ENCODE data around the gene GSN. TPM values are rescaled to one million over a fixed set of nuclear protein-coding genes. Genes with fewer than 3 reads are reported as not detected.

Gene GSN
- total RNA-seq, 2 experiments from 2014 or later, result 3.2 to 8.0 TPM

GRCh38 chr9:121280715-121281613 lies 13.0 kb downstream of the GSN start:
- H3K27me3 Mint-ChIP-seq, result no peaks in the 10 kb centered on the region
- peaks cover 5% of the 10 kb centered on the region for H3K4me1 Mint-ChIP-seq
- no peak for ATAC-seq
- H3K27ac Mint-ChIP-seq, result no peak overlapping the region
- CTCF ChIA-PET, result interaction anchor here (0.8 to 1.5 kb wide), 7 partner anchors 8 to 68 kb away, joined by 3 to 6 read pairs (median 3); partner anchors contain the start of gene GSN
- DNase-seq, result no peak
- no peak overlapping the region for H3K4me3 Mint-ChIP-seq
- H3K36me3 Mint-ChIP-seq, result no peaks in the 10 kb centered on the region
- H3K9me3 Mint-ChIP-seq (ENCODE audit: low read depth), result no peaks in the 10 kb centered on the region

GRCh38 chr9:121281614-121282276 lies 13.8 kb downstream of the GSN start:
- peaks cover 5% of the 10 kb centered on the region for H3K4me1 Mint-ChIP-seq
- DNase-seq (no peak), ATAC-seq (no peak)
- no peaks in the 10 kb centered on the region for H3K36me3 Mint-ChIP-seq
- H3K4me3 Mint-ChIP-seq, result no peak overlapping the region
- no peak overlapping the region for H3K27ac Mint-ChIP-seq
- H3K27me3 Mint-ChIP-seq, result no peaks in the 10 kb centered on the region
- no peaks in the 10 kb centered on the region for H3K9me3 Mint-ChIP-seq (ENCODE audit: low read depth)
- CTCF ChIA-PET, result interaction anchor here (0.6 kb wide), 1 partner anchor 31 kb away, joined by 3 read pairs; no protein-coding TSS in a partner anchor

GRCh38 chr9:121282277-121283079 lies 14.5 kb downstream of the GSN start:
- ATAC-seq, result no peak
- Mint-ChIP-seq H3K9me3 (ENCODE audit: low read depth) (no peaks in the 10 kb centered on the region), H3K27me3 (no peaks in the 10 kb centered on the region), H3K36me3 (no peaks in the 10 kb centered on the region), H3K27ac (no peak overlapping the region), H3K4me1 (peaks cover 5% of the 10 kb centered on the region), H3K4me3 (no peak overlapping the region)
- DNase-seq, result no peak
- CTCF ChIA-PET, result interaction anchor here (0.6 kb wide), 2 partner anchors 32 to 167 kb away, joined by 3 read pairs; no protein-coding TSS in a partner anchor

- H3K36me3 Mint-ChIP-seq, result no peaks in the 10 kb centered on the region
- CTCF ChIA-PET, result interaction anchor here (0.6 kb wide), 1 partner anchor 167 kb away, joined by 3 read pairs; no protein-coding TSS in a partner anchor
- DNase-seq (no peak), ATAC-seq (no peak)
- no peaks in the 10 kb centered on the region for H3K27me3 Mint-ChIP-seq
- H3K27ac Mint-ChIP-seq, result no peak overlapping the region
- H3K4me1 Mint-ChIP-seq, result peaks cover 8% of the 10 kb centered on the region
- no peaks in the 10 kb centered on the region for H3K9me3 Mint-ChIP-seq (ENCODE audit: low read depth)
- H3K4me3 Mint-ChIP-seq, result no peak overlapping the region
Observed at GRCh38 chr9:121283080-121283398, 15.1 kb downstream of the GSN start.

GRCh38 chr9:121283856-121284732 lies 16.1 kb downstream of the GSN start:
- Mint-ChIP-seq H3K27ac (no peak overlapping the region), H3K4me3 (no peak overlapping the region), H3K9me3 (ENCODE audit: low read depth) (no peaks in the 10 kb centered on the region), H3K4me1 (peaks cover 5% of the 10 kb centered on the region), H3K27me3 (no peaks in the 10 kb centered on the region), H3K36me3 (no peaks in the 10 kb centered on the region)
- CTCF ChIA-PET, result no interaction called here
- DNase-seq (no peak), ATAC-seq (no peak)

GRCh38 chr9:121284733-121285451 lies 16.9 kb downstream of the GSN start:
- DNase-seq, result no peak
- CTCF ChIA-PET, result no interaction called here
- no peak for ATAC-seq
- H3K9me3 Mint-ChIP-seq (ENCODE audit: low read depth), result no peaks in the 10 kb centered on the region
- no peak overlapping the region for H3K27ac Mint-ChIP-seq
- no peak overlapping the region for H3K4me3 Mint-ChIP-seq
- peaks cover 5% of the 10 kb centered on the region for H3K4me1 Mint-ChIP-seq
- H3K27me3 Mint-ChIP-seq, result no peaks in the 10 kb centered on the region
- no peaks in the 10 kb centered on the region for H3K36me3 Mint-ChIP-seq

- CTCF ChIA-PET, result interaction anchor here (0.7 to 2.5 kb wide), 2 partner anchors 34 to 113 kb away, joined by 3 to 8 read pairs; no protein-coding TSS in a partner anchor
Observed at GRCh38 chr9:121285835-121286687, 18.1 kb downstream of the GSN start.

GRCh38 chr9:121286688-121286972 lies 18.7 kb downstream of the GSN start:
- Mint-ChIP-seq H3K4me1 (peaks cover 4% of the 10 kb centered on the region), H3K36me3 (no peaks in the 10 kb centered on the region), H3K27ac (no peak overlapping the region), H3K4me3 (no peak overlapping the region), H3K9me3 (ENCODE audit: low read depth) (no peaks in the 10 kb centered on the region), H3K27me3 (no peaks in the 10 kb centered on the region)
- CTCF ChIA-PET, result interaction anchor here (0.7 to 2.5 kb wide), 2 partner anchors 34 to 113 kb away, joined by 3 to 8 read pairs; no protein-coding TSS in a partner anchor
- DNase-seq, result no peak
- ATAC-seq, result no peak

More at GRCh38 chr9:121285835-121286687, 18.1 kb downstream of the GSN start:
- Mint-ChIP-seq H3K9me3 (ENCODE audit: low read depth) (no peaks in the 10 kb centered on the region), H3K27ac (no peak overlapping the region), H3K27me3 (no peaks in the 10 kb centered on the region), H3K36me3 (no peaks in the 10 kb centered on the region), H3K4me3 (no peak overlapping the region), H3K4me1 (peaks cover 5% of the 10 kb centered on the region)
- ATAC-seq (no peak), DNase-seq (no peak)

- H3K4me3 Mint-ChIP-seq, result no peak overlapping the region
- no peak overlapping the region for H3K27ac Mint-ChIP-seq
- no peaks in the 10 kb centered on the region for H3K9me3 Mint-ChIP-seq (ENCODE audit: low read depth)
- ATAC-seq (no peak), DNase-seq (no peak)
- CTCF ChIA-PET, result interaction anchor here (0.7 to 2.5 kb wide), 4 partner anchors 9 to 121 kb away, joined by 3 to 8 read pairs (median 4); no protein-coding TSS in a partner anchor
- H3K4me1 Mint-ChIP-seq, result peaks cover 3% of the 10 kb centered on the region
- no peaks in the 10 kb centered on the region for H3K36me3 Mint-ChIP-seq
- no peaks in the 10 kb centered on the region for H3K27me3 Mint-ChIP-seq
Observed at GRCh38 chr9:121286973-121287741, 19.2 kb downstream of the GSN start.

- H3K4me1 Mint-ChIP-seq, result peaks cover 3% of the 10 kb centered on the region
- no peaks in the 10 kb centered on the region for H3K9me3 Mint-ChIP-seq (ENCODE audit: low read depth)
- DNase-seq (no peak), ATAC-seq (no peak)
- no peak overlapping the region for H3K27ac Mint-ChIP-seq
- CTCF ChIA-PET, result interaction anchor here (0.9 to 2.5 kb wide), 2 partner anchors 8 to 32 kb away, joined by 3 to 8 read pairs; no protein-coding TSS in a partner anchor
- H3K4me3 Mint-ChIP-seq, result no peak overlapping the region
- H3K36me3 Mint-ChIP-seq, result no peaks in the 10 kb centered on the region
- no peaks in the 10 kb centered on the region for H3K27me3 Mint-ChIP-seq
Observed at GRCh38 chr9:121288673-121289025, 20.7 kb downstream of the GSN start.

Measured in activated CD8-positive, alpha-beta memory T cell treated with anti-CD3 and anti-CD28 coated beads, Interleukin-2, amount 10 ng/mL, durations not matched to agents 7 days and 5 days (primary cell).